MM.1S (cell line): ENCODE measurements around the gene DAD1.

ENCODE experiments used
- EZH2 ChIP-seq: fragments of 300-600 bp; sonication (generic); optimal IDR thresholded peaks from 2 replicates; pipeline ENCODE3; 2017; ENCODE audit warnings: low read depth, mild to moderate bottlenecking, antibody characterized with exemption, low read length, mixed read lengths
- TF ChIP-seq, protein P1 (sequence below): fragments of 300-600 bp; sonication (generic); IDR thresholded peaks from 2 replicates; pipeline ENCODE4 v1.5.1; 2016; ENCODE audit warnings: antibody characterized with exemption, low read length, mixed read lengths

GRCh38 chr14:22597265-22597664 lies 8.2 kb upstream of the DAD1 start:
- TF ChIP-seq, protein P1, sequence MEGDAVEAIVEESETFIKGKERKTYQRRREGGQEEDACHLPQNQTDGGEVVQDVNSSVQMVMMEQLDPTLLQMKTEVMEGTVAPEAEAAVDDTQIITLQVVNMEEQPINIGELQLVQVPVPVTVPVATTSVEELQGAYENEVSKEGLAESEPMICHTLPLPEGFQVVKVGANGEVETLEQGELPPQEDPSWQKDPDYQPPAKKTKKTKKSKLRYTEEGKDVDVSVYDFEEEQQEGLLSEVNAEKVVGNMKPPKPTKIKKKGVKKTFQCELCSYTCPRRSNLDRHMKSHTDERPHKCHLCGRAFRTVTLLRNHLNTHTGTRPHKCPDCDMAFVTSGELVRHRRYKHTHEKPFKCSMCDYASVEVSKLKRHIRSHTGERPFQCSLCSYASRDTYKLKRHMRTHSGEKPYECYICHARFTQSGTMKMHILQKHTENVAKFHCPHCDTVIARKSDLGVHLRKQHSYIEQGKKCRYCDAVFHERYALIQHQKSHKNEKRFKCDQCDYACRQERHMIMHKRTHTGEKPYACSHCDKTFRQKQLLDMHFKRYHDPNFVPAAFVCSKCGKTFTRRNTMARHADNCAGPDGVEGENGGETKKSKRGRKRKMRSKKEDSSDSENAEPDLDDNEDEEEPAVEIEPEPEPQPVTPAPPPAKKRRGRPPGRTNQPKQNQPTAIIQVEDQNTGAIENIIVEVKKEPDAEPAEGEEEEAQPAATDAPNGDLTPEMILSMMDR, result no peak
- no peak for TF ChIP-seq EZH2
